Raji (cell line): ENCODE measurements around the gene AKT3.

Source experiments
- POLR2A ChIP-seq: IDR thresholded peaks from 2 replicates; pipeline ENCODE4 v1.6.1; 2011; ENCODE audit warnings: low read depth, low read length, control low read depth; ENCODE audit not compliant: insufficient read depth

The AKT3 gene

DNA sequence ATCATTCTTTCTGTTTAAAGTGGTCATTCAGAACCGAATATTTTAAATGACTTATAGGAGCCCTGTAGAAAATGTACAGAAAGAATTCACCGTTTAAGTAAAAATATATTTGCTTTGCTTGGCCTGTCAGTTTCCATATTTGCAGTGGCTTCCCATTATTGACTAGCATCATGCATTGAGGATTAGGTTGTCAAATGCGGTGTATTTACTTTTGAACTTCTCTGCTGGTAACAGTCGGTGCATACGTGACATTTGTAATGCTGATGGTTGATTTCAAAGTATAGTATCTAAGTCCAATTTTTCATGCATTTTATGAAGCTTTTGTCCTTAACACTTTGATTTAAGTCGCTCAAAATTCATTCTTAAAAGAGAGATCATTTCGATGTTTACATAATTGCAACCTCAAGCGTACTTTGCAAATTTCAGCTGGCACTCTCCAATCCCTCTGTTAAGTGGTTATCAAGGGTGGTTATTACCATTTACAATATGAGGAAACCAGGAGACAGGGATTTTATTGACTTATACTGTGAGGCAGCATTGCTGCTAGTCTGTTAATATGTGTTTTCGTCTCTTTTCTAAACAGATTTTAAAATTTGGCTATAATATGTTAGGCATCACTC is 392.6 kb downstream of the AKT3 start:
- no peak for TF ChIP-seq POLR2A

DNA sequence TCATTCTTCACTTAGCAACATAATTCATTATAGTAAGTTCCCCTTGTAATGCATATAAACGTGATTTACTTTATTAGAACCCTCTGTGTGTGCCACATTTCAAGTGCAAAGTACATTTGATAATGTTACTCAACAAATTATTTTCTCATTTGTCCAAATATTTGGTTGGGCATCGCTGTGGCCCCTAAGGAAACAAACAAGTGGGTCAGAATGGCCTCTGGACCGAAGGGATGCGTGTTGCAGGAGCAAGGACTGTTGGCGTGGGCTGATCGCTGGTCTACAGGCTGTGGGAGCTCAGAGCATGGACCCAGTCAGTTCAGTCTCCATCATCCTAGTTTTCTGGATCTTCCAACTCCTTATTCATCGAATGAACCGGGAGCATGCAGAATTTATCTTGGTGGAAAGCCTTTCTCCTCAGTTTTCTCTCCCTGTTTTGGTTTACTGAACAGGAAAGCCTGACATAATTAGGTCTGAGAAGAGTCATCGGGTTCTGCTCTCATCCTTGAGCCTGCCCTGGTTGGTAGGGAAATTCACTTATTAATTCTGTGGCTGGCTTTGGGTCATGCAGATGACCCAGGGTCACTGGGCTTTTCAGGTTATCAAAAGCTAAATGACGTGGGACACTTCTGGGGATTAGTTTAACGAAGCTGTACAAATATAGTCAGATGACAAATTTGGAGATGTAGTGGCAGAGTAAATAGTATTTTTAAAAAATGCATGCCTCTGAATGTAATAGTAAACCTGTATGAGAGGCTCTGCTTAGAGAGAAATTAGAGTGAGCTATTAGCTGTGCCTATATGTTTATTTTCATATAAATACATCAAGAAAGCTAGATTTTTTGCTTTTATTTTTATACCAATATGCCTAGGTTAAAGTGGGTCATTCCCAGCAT is 394.0 kb downstream of the AKT3 start:
- no peak for TF ChIP-seq POLR2A

DNA sequence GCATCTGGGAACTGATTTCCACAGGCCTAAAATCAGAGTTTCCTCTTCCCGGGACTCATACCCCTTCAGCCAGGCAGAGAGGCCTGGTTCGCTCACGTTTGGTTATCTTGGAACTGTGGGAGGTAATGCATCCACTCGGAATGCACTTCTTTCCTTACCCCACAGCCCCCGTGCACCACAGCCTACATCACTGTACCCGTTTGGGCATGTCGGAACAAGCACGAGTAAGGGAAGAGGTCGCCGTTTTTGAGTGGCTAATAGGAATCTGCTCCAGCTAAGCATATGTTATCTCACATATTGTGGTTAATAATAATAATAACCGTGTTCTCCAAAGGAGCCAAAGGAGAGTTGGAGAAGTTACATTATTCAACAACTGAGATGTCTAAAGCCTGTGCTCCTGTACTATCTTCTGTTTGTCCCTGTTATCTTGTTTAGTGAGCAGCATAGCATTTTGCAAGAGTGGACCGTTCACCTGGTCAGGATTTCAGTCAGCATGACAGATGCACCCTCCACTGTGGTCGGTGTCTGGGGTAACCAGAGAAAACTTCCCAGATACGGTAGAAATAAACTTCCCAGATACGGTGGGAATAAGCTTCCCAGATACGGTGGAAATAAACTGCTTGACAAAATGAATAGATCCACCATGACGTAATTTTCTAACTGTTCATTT is 395.6 kb downstream of the AKT3 start:
- no peak for TF ChIP-seq POLR2A

DNA sequence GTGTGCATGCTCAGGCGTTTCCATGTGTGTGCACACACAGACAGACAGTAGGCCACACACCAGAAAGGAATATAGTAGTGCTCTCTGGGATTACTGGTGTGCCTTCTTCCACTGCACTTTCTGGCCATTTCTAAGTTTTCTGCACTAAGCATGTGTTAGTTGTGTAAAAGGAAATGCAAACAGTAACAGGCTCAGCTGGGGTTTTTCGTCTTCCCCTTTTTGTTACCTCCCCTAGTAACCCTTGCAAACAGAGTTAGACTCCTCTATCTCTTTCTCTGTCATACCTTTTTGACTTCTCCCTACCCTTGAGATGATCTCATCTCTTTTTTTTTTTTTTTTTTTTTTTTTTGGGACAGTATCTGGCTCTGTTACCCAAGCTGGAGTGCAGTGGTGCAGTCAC is 398.0 kb downstream of the AKT3 start:
- no peak for TF ChIP-seq POLR2A

DNA sequence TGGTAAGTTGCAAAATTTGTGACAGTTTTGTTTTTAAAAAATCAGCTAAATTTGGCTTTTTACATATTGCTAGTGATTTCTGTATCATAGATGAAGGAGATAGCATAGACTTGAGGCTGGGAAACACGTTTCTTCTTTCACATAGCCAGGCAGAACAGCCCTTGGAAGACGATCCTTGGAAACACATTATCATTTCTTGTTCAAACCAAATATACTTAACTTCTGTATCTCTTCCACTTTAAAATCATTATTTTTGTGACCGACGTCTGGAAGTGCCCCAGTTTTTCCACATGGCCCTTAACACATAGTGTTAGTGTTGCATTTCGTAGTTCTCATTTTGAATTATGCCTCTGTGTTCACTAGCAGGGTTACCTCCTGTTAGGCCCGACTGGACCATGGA is 400.7 kb downstream of the AKT3 start:
- no peak for TF ChIP-seq POLR2A

DNA sequence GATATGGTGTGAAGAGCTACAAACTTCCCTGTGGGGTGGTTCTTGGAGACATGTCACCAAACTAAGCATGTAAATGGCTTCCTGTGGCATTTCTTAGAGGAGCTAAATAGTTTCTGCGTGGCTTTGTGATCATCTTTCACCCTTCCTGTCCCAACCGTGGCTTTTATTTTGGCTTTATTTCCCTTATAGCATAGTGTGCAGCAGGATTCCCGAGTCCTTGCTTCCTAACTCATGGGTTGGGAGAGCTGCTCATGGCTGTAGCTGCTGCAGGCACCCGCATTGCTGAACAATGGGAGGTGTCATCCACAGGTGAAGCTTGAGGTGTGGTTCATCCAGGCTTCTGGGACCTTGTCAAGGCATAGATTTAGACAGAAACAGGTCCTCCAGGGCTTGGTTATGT is 402.2 kb downstream of the AKT3 start:
- TF ChIP-seq POLR2A: no peak

DNA sequence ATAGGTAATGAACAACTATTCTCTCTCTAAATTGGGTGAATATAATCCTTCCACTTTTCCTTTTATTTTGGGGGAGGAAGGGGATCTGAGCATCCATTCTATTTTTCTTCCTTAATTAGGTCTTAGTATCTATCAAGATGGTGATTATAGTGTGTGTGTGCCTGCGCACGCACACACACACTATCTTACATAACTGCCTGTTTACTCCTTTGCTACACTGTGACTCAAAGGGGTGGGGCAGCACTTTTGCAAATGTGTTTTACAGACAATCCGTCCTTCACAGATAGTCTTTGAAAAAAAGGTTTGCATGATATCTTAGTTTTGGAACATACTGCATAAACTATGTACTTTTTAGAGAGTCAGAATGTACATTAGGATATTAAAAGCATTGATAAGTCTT is 402.7 kb downstream of the AKT3 start:
- no peak for TF ChIP-seq POLR2A

DNA sequence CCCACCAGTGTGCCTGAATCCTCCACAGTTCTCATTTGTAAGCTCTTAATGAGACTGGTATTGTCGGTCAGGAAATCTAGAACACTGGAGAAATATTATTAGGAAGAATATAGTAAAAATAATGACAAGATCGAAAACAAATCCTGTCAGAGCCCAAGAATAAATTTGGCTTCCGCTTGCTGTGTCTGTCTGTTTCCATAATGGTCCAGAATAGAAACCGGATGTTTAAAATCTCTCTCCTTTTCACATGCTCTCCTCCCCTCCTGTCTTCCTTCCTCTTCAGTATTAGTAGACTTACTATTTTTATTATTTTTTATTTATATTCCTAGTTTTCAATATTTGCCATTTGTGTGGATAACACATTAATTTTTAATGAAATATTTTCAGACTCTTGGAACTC is 406.5 kb downstream of the AKT3 start:
- no peak for TF ChIP-seq POLR2A

DNA sequence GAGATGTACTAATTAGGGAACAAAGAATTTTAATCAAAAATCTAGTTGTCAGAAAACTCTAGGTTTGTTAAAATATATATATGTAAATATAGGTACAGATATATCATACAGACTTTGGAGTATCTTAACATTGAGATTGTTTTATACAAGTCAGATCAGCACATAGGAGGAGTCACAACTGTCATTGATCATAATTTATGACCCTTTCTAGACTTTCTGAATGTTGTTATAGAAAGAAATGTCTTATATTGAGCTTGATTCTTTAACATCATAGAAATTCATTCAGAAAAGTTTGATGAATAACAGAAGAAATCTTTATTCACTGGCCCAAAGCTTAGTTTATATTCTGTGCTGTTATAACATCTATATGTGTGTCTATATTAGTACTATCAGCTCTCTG is 408.4 kb downstream of the AKT3 start:
- TF ChIP-seq POLR2A: no peak

DNA sequence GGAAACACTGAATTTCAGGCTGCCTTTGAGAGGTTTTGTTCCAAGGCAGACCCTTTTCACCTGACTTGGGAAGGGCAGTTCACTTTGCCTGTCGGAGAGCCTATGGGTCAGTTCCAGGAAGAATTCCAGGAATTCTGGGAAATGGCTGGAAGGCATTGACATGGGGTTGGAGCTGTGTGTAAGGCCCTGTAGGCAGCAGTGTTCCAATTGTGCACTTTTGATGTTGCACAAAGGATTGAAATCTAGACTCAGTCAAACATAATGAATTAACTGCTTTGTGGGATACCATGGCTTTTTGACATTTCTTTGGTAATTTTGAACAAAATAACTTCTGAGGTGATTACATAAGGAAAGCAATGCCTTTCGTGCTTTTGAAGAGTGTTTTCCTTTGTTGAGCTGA is 409.6 kb downstream of the AKT3 start:
- no peak for TF ChIP-seq POLR2A

DNA sequence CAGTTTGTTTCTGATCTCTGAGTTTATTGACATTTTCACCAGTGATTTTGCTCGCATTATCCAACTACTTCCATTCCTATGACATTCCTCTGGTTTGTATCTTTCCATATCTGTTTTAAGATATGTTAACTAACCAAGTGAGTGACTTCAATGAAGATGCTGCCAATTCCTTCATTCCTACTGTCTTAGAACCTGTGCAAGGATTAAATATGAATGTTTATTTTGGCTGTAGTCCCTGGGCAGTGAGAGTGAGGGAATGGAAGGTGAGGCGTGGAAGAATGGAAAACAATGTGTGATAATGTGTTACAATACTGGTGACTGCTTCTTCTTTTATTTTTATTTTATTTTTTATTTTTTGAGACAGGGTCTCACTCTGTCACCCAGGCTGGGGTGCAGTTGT is 411.2 kb downstream of the AKT3 start:
- no peak for TF ChIP-seq POLR2A
